HG02973 (cell line): ENCODE data around the gene AGMO.

Experiments
- ATAC-seq: cut with Tn5 transposase; IDR thresholded peaks from one replicate; pipeline ENCODE4 v1.9.1; 2021; ENCODE audit warnings: moderate library complexity; ENCODE audit not compliant: unreplicated experiment

Gene AGMO

GRCh38 chr7:15248514-15248913, 313.3 kb downstream of the AGMO start:
- ATAC-seq = no peak

DNA sequence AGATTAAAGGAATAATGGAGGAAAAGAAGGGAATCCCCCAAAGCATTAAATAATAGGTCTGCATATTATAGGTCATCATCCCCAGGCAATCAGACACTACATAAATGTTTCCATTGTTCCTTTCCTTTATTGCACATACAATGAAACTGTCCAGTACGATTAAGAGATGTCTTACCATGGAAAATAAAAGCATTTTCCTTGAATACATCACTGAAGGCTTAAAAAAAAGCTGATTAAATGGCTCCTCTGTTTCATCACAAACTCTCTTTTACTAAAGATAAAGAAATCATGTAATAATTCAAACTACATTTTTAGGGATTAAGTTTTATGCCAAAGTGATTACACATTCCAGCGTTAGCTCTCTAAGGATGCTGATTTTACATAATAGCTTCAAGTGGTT, 316.0 kb downstream of the AGMO start:
- no peak for ATAC-seq

DNA sequence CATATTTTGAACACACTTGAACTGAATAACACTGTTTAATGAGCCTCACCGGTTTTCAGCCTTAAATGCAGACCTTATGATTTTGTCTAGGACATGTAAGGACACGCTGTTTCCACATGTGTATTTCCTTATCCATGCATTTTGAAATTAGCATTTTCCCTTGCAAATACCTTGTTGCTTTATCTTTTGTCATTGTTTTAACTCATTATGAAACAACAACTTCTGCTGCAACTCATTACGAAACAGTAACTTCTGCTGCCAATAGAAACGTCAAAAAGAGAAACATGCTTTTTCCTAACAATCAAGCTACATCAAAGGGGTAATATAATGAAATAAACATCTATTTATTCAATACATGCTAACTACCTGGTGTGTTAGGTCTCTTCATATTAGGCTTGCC, 322.0 kb downstream of the AGMO start:
- ATAC-seq = no peak

DNA sequence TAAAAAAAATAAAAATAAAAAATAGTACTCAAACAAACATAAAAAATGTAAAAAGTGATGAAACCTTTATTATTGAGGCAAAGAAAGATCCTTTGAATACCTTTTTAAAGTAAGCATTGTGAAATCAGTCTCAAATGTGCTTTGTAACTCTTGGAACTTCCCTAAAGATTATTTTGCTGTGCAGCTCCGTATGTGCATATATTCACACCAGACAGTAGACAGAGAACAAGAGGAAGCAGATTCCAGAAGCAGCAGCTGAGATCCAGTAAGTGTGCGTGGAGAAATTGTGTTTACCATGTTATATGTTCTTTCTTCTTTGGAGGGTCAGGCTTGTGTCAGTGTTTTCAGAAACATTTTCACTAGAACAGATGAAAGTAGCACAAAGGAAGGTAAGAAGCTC, 324.9 kb downstream of the AGMO start:
- ATAC-seq = no peak

- ATAC-seq = no peak
These were observed 327.4 kb downstream of the AGMO start for GRCh38 chr7:15234431-15234830.

- ATAC-seq = no peak
These were observed 333.0 kb downstream of the AGMO start for GRCh38 chr7:15228831-15229230.

DNA sequence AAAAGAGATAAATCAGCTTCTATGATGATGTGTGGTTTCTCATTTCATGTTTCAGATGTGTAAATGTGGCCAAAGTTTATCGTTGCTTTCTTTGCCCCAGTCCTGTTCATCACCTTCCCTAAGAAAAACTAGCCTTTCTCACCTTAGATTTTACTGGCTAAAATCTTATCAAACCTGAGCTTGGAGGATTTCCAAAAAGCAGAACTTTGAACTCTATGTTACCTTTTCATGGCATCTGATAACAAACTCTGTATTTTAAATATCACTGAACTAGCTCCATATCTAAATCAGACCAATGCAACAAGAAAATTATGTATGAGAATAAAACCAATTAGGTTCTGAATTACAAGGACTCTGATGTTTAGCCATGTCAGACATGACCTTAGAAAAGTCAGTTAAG, 335.8 kb downstream of the AGMO start:
- ATAC-seq = no peak

- no peak for ATAC-seq
These were observed 342.1 kb downstream of the AGMO start for GRCh38 chr7:15219758-15220157.

- no peak for ATAC-seq
These were observed 343.6 kb downstream of the AGMO start for GRCh38 chr7:15218261-15218660.

- no peak for ATAC-seq
These were observed 346.2 kb downstream of the AGMO start for GRCh38 chr7:15215616-15216015.

GRCh38 chr7:15214976-15215375, 346.8 kb downstream of the AGMO start:
- ATAC-seq = no peak

DNA sequence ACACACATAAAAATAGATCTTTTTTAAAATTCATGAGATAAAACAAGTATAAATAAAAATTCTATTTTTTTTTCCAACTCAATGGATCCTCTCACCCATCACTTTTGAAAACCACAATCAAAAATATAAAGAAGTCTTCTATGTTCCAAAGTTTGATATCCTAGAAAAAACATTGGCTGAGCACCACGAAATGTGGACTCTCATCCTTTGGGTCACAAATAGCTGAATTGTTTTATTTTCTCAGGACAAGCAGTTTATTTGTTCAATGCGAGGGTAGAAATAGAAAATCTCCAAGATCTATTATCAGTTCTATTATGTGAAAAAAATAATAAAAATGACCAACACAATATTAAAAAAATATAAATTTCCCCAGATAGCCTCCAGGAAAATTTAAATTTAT, 348.7 kb downstream of the AGMO start:
- ATAC-seq = no peak

DNA sequence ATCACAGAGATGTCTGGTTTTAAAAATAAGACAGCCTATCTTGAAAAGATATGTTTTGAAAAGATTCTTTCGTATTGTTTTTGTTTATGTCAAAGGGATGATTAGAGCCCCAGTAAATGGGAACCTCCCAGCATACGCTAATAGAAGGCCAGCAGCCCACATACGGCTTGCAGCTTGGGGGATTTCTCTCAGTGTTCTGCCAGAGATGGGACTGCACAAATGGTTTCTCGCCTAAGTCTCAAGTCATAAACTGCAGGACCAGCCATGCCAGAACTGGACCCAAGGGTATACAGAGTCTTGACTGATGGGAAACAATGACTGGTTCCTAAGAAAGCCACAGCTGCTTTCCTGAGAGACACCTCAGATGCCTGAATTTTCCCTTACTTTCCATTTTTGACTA, 352.4 kb downstream of the AGMO start:
- no peak for ATAC-seq

DNA sequence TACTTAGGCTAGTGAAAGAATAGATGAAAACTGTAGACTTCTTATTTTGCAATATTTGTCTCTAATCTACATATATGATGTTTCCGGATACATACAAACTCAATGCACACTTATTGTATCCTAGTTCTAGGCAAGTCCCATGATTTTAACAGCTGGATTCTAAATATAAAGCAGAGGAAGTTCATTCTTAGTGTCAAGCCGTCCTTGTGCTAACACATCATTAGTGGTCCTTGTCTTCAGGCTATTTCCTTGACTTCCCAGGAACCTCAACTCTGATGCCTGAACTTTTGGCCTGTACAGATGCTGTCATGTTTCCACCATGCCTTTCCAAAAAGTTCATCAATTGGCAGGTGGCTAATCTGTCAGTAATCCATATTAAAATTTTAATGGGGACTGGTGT, 357.4 kb downstream of the AGMO start:
- no peak for ATAC-seq

DNA sequence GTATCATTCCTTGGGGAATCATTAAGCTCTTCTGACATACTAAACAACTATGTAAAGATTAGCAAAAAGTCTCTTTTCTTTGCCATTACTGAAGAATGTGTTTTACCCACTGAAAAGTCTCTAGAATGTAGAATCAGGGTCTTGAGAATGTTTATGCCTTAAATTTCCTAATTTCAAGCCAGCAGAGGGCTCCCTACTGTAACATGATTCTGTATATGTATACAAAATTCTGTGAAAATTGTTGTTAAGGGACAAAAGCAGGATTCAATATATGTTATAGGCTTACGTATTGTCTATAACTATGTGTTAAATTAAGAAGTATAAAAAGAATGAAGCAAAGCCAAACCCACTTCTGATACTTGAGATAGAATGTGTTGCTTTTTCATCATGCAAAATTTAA, 362.3 kb downstream of the AGMO start:
- no peak for ATAC-seq

DNA sequence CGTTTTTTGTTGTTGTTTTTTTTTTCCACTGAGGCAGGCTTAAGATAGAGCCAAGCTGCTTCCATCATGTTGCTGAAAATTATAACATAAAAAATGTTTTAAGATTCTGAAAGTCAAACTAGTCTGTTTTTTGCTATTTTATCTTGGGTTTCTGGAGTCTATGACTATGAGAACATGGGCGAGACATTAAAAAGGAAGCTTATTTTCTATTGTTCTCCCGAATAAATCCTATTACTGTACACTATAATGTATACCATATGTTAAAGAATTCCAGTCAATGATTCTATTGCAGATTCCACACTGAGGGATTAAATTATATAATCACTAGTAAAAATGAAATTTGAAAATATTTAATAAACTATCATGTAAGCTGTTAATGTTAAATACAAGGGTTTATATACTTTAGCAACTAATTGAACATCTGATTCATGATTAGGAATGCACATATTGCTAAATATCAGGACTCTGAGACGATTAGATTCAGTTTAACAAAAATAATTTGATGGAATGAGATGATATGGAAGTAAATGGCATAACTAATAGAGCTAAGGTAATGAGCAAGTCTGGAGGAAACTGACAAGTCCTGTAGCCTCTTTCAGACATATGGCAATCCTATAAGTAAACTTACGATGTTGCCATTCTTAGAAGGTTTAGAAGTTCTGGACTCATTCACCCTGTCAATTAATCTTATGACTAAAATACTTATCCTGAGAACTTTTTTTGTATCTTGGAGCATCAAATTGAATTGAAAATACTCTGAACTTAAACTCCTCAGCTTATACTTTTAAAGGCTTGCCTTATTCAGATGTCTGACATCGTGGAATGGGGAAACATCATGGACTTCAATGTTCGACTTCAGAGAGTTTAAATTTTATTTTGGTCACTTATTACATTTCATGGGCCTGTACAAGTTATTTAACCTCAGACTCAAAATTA, 364.5 kb downstream of the AGMO start:
- no peak for ATAC-seq

- ATAC-seq = no peak
These were observed 383.8 kb downstream of the AGMO start for GRCh38 chr7:15178065-15178464.

DNA sequence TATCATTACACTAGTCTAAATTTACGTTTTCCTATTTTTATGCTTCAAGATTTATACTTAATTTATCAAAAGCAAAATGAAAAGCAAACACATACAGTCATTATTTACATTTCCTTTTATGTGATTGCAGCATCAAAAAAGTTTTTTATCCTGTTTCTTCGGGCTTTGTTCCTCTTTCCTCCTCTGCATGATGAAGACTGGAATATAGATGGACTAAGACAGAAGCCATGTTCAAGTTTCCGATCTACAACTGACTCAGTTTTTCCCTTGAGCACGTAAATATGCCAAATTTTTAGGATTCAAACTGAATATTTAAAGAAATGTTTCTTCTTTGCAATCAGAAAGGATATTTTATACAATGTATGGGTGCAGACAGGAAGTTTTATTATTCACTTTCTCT, 385.7 kb downstream of the AGMO start:
- ATAC-seq = no peak

DNA sequence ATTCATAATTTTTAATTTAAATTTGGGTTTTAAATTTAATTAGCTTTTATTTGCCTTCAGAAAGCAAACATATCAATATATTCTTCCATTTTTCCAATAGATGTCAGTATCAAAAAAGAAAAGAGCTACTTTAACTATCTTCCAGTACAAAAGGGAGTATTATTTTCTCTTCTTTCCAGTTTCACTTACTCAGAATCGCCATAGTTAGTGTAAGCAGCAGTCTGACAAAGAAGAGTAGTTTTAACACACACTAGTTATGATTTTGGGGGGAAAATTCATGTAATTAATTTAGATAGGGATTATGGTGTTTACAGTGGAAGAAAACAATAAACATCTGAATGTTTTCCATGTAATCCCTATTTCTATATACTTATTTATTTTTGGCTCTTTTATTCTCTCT, 386.7 kb downstream of the AGMO start:
- no peak for ATAC-seq

GRCh38 chr7:15174485-15174884, 387.3 kb downstream of the AGMO start:
- ATAC-seq = no peak

DNA sequence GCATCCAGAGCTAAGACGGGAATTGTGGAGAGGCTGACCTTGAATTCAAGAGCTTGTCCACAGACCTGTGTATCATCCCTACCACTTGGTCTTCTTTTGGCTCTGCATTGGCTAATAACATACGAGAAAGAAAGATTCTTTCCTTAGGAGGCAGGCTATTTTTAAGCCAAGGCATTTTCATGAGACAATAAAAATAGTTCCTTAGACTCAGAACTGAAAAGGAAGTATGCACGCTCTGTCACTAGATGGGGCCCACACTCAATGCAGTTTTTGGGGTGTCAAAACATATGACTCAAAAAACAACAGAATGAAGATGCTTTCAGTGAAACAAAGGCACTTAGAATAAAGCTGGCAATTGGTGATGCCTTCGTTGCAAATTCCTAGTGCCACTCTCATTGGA, 393.3 kb downstream of the AGMO start:
- no peak for ATAC-seq

GRCh38 chr7:15167912-15168311, 393.9 kb downstream of the AGMO start:
- no peak for ATAC-seq

- ATAC-seq = no peak
These were observed 395.2 kb downstream of the AGMO start for GRCh38 chr7:15166620-15167019.
